Transverse colon (tissue), 4 donors: Measurements from ENCODE around the gene CAVIN4. TPM values are rescaled to one million over a fixed set of nuclear protein-coding genes. Genes with fewer than 3 reads are reported as not detected.

Experiments used
- DNase-seq: peaks from one replicate; pipeline ENCODE4 v3.0.0-alpha.2; 2019
- H3K27ac ChIP-seq, 4 donors: fragments of 200-600 bp; sonication (generic); 2 replicates each; pipeline ENCODE4 v1.5.1; 2016 to 2018; ENCODE audit warnings: inconsistent platforms in 4 of 4
- H3K27me3 ChIP-seq: fragments of 200-600 bp; sonication (generic); 2 replicates; pipeline ENCODE4 v1.5.1; 2017; ENCODE audit warnings: inconsistent platforms
- H3K36me3 ChIP-seq, 4 donors: fragments of 200-600 bp; sonication (generic); 2 replicates each; pipeline ENCODE4 v1.5.1; 2017 to 2019; ENCODE audit warnings: inconsistent platforms in 4 of 4
- H3K4me1 ChIP-seq, 4 donors: fragments of 200-600 bp; sonication (generic); 2 replicates each; pipeline ENCODE4 v1.5.1; 2017 to 2020; ENCODE audit warnings: inconsistent platforms in 4 of 4
- H3K4me3 ChIP-seq, 4 donors: fragments of 200-600 bp; sonication (generic); 1 replicate in 1 of 4; 2 replicates in 3 of 4; pipeline versions ENCODE4 v1.5.1 to v1.6.1; 2017 to 2019; ENCODE audit warnings: inconsistent platforms in 4 of 4
- H3K9me3 ChIP-seq, 2 donors: fragments of 200-600 bp; sonication (generic); 2 replicates each; pipeline ENCODE4 v1.5.1; 2017 to 2019; ENCODE audit warnings: inconsistent platforms in 2 of 2
- EP300 ChIP-seq: sonication (generic); formaldehyde crosslinking; IDR thresholded peaks from one replicate; pipeline ENCODE4 v1.6.1; 2017; ENCODE audit warnings: antibody characterized with exemption, low read depth
- POLR2A ChIP-seq: fragments of 450-650 bp; IDR thresholded peaks from one replicate; pipeline ENCODE4 v1.6.1; 2016; ENCODE audit warnings: antibody characterized with exemption, mild to moderate bottlenecking, moderate library complexity
- POLR2AphosphoS5 ChIP-seq, 3 donors: sonication (generic); formaldehyde crosslinking; IDR thresholded peaks; one replicate each; pipeline ENCODE4 v1.6.1; 2016; ENCODE audit warnings: antibody characterized with exemption in 3 of 3
- WGBS, 2 donors: methylation state at CpG; one replicate each; pipeline ENCODE4 v1.1.5; 2018; ENCODE audit warnings: low coverage in 1 of 2; 5-methylcytosine and 5-hydroxymethylcytosine counted together
- in situ Hi-C, 4 donors: fragments of 200-750 bp; cut with MboI; loops; one replicate each; pipeline versions ENCODE4 v1.15.0 to v1.15.1; 2017; ENCODE audit warnings: low sequenced_read_pairs in 3 of 4, low pct_ligation_motif_present in 1 of 4, low pct_unique_long_range_greater_than_20kb in 1 of 4
- intact Hi-C: fragments of 100-400 bp; cut with DNase I; formaldehyde crosslinking; loops from one replicate; pipeline ENCODE4 v1.15.1; 2023; ENCODE audit warnings: low total_unique reads
- total RNA-seq, 4 donors: library from RNA; depleted of rRNA; stranded (reverse); fragments of >200 nt; gene quantifications; one replicate each; pipeline ENCODE4 v1.1.0, GENCODE V29; 2016
- TF ChIP-seq, protein P1 (sequence below), 5 experiments: fragments of 200-600 bp in 3 of 5; fragments of 450-650 bp in 2 of 5; sonication (generic) in 3 of 5; IDR thresholded peaks; 1 replicate in 2 of 5; 2 replicates in 3 of 5; pipeline ENCODE4 v1.5.1; 2016 to 2017; ENCODE audit warnings: antibody characterized with exemption in 5 of 5, inconsistent platforms in 3 of 5, mild to moderate bottlenecking in 2 of 5, moderate library complexity in 1 of 5

The CAVIN4 gene
- total RNA-seq, 4 donors from 2014 or later: 0.14 to 0.48 TPM; not detected in 2

DNA sequence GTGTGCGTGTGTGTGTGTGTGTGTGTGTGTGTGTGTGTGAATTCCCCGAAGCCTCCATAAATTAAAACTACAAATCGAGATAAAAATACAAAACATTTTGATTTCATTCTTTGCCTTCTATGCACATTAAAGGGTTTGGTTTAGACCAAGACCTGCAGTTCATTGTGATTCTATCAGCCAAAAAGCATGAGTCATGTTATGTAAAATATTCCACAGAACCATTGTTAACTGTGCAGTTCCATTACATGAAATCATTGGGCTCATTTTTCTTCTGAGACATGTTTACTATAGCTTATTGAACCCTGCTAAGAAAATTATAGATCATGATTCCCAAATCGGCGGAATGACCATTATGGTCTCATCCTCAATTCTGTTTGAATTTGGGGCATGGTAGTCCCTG lies 11.7 kb downstream of the CAVIN4 start:
- Histone ChIP-seq H3K36me3 (no peaks in the 10 kb centered on the region), H3K9me3 (no peaks in the 10 kb centered on the region), H3K4me1 (no peaks in the 10 kb centered on the region), H3K4me3 (no peak overlapping the region), H3K27ac (no peak overlapping the region), H3K27me3 (no peaks in the 10 kb centered on the region)
- no peak for DNase-seq
- in situ Hi-C loops: loop anchor here in 1 of 4 donors (25.0 kb wide), 1 partner anchor 252 kb away; no protein-coding TSS in a partner anchor
- intact Hi-C loops: no loop called here
- TF ChIP-seq POLR2AphosphoS5 (IDR thresholded peaks at IDR 0.05): no peak
- TF ChIP-seq, protein P1, sequence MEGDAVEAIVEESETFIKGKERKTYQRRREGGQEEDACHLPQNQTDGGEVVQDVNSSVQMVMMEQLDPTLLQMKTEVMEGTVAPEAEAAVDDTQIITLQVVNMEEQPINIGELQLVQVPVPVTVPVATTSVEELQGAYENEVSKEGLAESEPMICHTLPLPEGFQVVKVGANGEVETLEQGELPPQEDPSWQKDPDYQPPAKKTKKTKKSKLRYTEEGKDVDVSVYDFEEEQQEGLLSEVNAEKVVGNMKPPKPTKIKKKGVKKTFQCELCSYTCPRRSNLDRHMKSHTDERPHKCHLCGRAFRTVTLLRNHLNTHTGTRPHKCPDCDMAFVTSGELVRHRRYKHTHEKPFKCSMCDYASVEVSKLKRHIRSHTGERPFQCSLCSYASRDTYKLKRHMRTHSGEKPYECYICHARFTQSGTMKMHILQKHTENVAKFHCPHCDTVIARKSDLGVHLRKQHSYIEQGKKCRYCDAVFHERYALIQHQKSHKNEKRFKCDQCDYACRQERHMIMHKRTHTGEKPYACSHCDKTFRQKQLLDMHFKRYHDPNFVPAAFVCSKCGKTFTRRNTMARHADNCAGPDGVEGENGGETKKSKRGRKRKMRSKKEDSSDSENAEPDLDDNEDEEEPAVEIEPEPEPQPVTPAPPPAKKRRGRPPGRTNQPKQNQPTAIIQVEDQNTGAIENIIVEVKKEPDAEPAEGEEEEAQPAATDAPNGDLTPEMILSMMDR (IDR thresholded peaks at IDR 0.05): no peak
- TF ChIP-seq POLR2A: no peak
- TF ChIP-seq EP300: no peak
- 82 to 86% methylated on average over 5 of the region's 5 CpGs for WGBS, 2 donors

DNA sequence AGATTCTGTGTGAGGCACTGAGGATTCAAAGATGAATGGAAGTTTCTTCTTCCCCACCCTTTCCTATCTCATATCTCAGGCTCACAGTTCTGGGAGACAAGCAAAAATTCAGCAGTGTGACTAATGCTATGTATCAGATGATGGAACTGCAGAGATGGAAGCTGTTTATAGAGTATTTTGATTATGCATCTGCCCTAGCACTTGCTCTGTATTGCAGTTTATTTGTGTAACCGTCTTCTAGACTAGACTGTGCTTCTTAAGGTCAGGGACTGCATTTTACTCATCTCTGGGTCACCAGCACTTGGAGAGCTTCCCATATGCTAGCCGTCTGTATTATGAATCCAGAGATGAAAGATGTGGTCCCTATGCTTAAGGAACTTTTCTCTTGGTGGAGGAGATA lies 12.6 kb downstream of the CAVIN4 start:
- WGBS, 2 donors: 80 to 100% methylated on average over 1 to 2 of the region's 2 CpGs
- no peaks in the 10 kb centered on the region for H3K36me3 ChIP-seq
- TF ChIP-seq POLR2AphosphoS5 (IDR thresholded peaks at IDR 0.05): no peak
- TF ChIP-seq, protein P1 (IDR thresholded peaks at IDR 0.05): no peak
- TF ChIP-seq POLR2A: no peak
- TF ChIP-seq EP300: no peak
- no peaks in the 10 kb centered on the region for H3K4me1 ChIP-seq
- no peak overlapping the region for H3K27ac ChIP-seq
- intact Hi-C loops: no loop called here
- DNase-seq: no peak
- H3K27me3 ChIP-seq: no peaks in the 10 kb centered on the region
- H3K4me3 ChIP-seq: no peak overlapping the region
- no peaks in the 10 kb centered on the region for H3K9me3 ChIP-seq
- in situ Hi-C loops: loop anchor here in 1 of 4 donors (25.0 kb wide), 1 partner anchor 253 kb away; no protein-coding TSS in a partner anchor

DNA sequence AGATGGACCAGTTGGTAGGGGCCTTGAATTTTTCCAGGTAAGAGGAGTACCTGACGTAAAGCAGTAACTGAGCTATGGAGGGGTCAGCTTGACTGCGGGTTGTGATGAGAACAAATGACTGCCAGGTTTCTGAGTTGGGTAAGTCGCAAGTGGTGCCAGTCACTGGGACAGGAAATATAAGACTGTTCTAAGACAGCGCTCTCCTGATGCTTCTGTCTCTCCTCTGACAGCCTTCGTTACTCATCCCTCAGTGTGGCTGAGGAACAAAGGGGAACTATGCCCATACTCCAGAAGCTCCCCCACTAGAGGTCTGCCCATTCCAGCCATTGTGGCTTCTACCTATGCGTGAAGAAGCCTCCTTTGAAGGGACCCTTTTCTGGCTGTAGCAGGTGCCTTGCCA lies 13.3 kb downstream of the CAVIN4 start:
- no peak overlapping the region for H3K27ac ChIP-seq
- 91% methylated on average over 6 of the region's 6 CpGs; no CpG with 5 or more reads in 1 of the 2 donors for WGBS, 2 donors
- no peaks in the 10 kb centered on the region for H3K27me3 ChIP-seq
- TF ChIP-seq, protein P1 (IDR thresholded peaks at IDR 0.05): no peak
- TF ChIP-seq POLR2AphosphoS5 (IDR thresholded peaks at IDR 0.05) (no peak), EP300 (no peak), POLR2A (no peak)
- H3K4me1 ChIP-seq: no peaks in the 10 kb centered on the region
- no peak for DNase-seq
- in situ Hi-C loops: loop anchor here in 1 of 4 donors (25.0 kb wide), 1 partner anchor 254 kb away; no protein-coding TSS in a partner anchor
- no peaks in the 10 kb centered on the region for H3K9me3 ChIP-seq
- no peak overlapping the region for H3K4me3 ChIP-seq
- intact Hi-C loops: no loop called here
- H3K36me3 ChIP-seq: no peaks in the 10 kb centered on the region

DNA sequence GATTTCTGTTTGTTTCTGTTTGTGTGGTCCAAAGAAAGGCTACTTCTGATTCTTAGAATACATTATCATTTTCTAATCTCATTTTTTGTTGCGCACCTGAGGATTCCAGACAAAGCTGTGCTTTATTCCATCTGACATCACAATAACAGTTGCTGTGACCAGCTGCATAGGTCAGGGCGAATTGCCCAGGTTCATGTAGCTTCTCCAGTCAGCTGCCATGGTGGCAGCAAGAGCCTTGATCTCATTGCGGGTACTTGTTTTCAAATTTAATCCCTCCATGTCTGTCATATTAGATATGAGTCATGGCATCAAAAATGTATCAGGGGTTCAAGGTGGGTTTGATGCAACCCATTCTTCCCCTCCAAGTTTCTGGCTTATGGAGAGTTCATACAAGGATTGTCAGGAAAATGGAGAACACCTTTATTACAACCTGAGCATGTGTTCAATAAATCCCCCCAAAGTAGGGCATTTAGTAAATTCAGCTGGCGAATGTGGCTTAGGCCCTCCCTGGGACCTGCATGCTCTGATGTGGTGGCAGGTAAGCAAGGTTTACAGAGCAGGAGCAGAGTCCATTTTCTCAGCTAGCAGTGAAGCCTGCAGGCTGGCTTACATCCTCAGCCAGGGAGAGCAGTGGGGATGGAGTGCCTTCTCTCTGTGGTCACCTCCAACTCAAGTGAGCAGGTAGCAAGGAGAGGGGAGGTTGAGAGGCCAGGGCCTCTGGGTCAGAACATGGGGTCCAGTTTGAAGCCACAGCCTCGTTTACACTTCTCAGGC lies 13.9 kb downstream of the CAVIN4 start:
- TF ChIP-seq POLR2A: no peak
- no peak for TF ChIP-seq EP300
- TF ChIP-seq, protein P1 (IDR thresholded peaks at IDR 0.05): no peak
- no peak for TF ChIP-seq POLR2AphosphoS5 (IDR thresholded peaks at IDR 0.05)
- in situ Hi-C loops (loop anchor here in 1 of 4 donors (25.0 kb wide), 1 partner anchor 255 kb away; no protein-coding TSS in a partner anchor), intact Hi-C loops (no loop called here)
- 85 to 94% methylated on average over 3 to 5 of the region's 5 CpGs for WGBS, 2 donors
- Histone ChIP-seq H3K27ac (no peak overlapping the region), H3K4me1 (no peaks in the 10 kb centered on the region), H3K4me3 (no peak overlapping the region), H3K9me3 (no peaks in the 10 kb centered on the region), H3K27me3 (no peaks in the 10 kb centered on the region), H3K36me3 (no peaks in the 10 kb centered on the region)
- no peak for DNase-seq
